HepG2 (cell line): ENCODE measurements around the gene TMEM33. TPM values are rescaled to one million over a fixed set of nuclear protein-coding genes. Genes with fewer than 3 reads are reported as not detected.

Experiments used
- ATAC-seq: fragments of 200-7000 bp; cut with Tn5 transposase; 3 replicates; pipeline ENCODE4 v1.9.1; 2020; ENCODE audit warnings: mild to moderate bottlenecking, moderate library complexity
- BruUV-seq: library from RNA; stranded (reverse); fragments of 400-500 nt; replicated peaks from 2 replicates; lab custom pipeline; 2021; lab: Mats Ljungman, UMichigan
- CTCF ChIA-PET: fragments of 300-600 bp; formaldehyde crosslinking; extraction: SDS; loops from one replicate; lab custom pipeline; 2021; ENCODE audit warnings: low total read pairs, inconsistent platforms, low intra/inter-chr PET ratio; lab: Yijun Ruan, JAX
- POLR2A ChIA-PET: fragments of 350-600 bp; sonication (Branson Sonifier 250); formaldehyde crosslinking; loops from one replicate; lab custom pipeline; 2020; ENCODE audit warnings: antibody characterized with exemption, inconsistent platforms; lab: Yijun Ruan, JAX
- DNase-seq: peaks from one replicate; pipeline ENCODE4 v3.0.0-alpha.2; 2015; ENCODE audit warnings: low spot score
- FAIRE-seq: peaks from 3 replicates; lab custom pipeline; 2011; peaks lifted over from hg19 to GRCh38; lab: Jason Lieb, UNC
- H2AFZ ChIP-seq: one replicate; pipeline ENCODE4 v1.6.1; 2011; ENCODE audit warnings: low read length, inconsistent platforms
- H3K27ac ChIP-seq: fragments of 300-600 bp; 3 replicates; pipeline ENCODE4 v1.8.0; 2011; ENCODE audit warnings: mixed run types, mild to moderate bottlenecking, mixed read lengths, low read length, inconsistent platforms; ENCODE audit not compliant: insufficient read depth; ENCODE audit errors: extremely low read length
- H3K27me3 ChIP-seq, 2 experiments: fragments of 200-600 bp in 1 of 2; 2 replicates in 1 of 2; 3 replicates in 1 of 2; pipeline versions ENCODE4 v1.6.0 to v1.8.0; 2011; ENCODE audit warnings: low read length in 2 of 2, mild to moderate bottlenecking in 2 of 2, moderate library complexity in 2 of 2, inconsistent platforms in 1 of 2; ENCODE audit not compliant: insufficient read depth in 2 of 2, control insufficient read depth in 1 of 2
- H3K36me3 ChIP-seq, 2 experiments: fragments of 200-600 bp in 1 of 2; replicated peaks in 1 of 2; 2 replicates in 1 of 2; 3 replicates in 1 of 2; pipeline versions ENCODE4 v1.5.1 to v1.8.0; 2011; ENCODE audit warnings: low read length in 2 of 2, inconsistent platforms in 1 of 2; ENCODE audit not compliant: insufficient read depth in 2 of 2, control insufficient read depth in 1 of 2
- H3K4me1 ChIP-seq: 2 replicates; pipeline ENCODE4 v1.5.1; 2012; ENCODE audit warnings: low read length, inconsistent platforms; ENCODE audit not compliant: insufficient read depth
- H3K4me2 ChIP-seq: 2 replicates; pipeline ENCODE4 v1.6.0; 2011; ENCODE audit warnings: low read depth, low read length, inconsistent platforms
- H3K4me3 ChIP-seq, 3 experiments: fragments of 200-600 bp in 1 of 3; sonication (generic), shearing (Covaris generic) in 1 of 3; replicated peaks in 1 of 3; 2 replicates each; pipeline ENCODE4 v1.5.1; 2011 to 2016; ENCODE audit warnings: low read length in 3 of 3, inconsistent platforms in 2 of 3, low read depth in 2 of 3, mild to moderate bottlenecking in 2 of 3, control low read depth in 1 of 3, mixed read lengths in 1 of 3; ENCODE audit not compliant: insufficient read depth in 1 of 3
- H3K79me2 ChIP-seq: one replicate; pipeline ENCODE4 v1.6.1; 2011; ENCODE audit warnings: low read length, inconsistent platforms; ENCODE audit not compliant: insufficient read depth
- H3K9ac ChIP-seq: 2 replicates; pipeline ENCODE4 v1.6.0; 2011; ENCODE audit warnings: mild to moderate bottlenecking, low read depth, low read length, inconsistent platforms; ENCODE audit not compliant: insufficient read depth
- H3K9me3 ChIP-seq: 2 replicates; pipeline ENCODE4 v1.5.1; 2012; ENCODE audit warnings: mild to moderate bottlenecking, low read length
- H4K20me1 ChIP-seq: 2 replicates; pipeline ENCODE4 v1.6.0; 2011; ENCODE audit warnings: inconsistent platforms, mild to moderate bottlenecking, low read length, moderate library complexity; ENCODE audit not compliant: insufficient read depth
- FUBP1 ChIP-seq: sonication (generic); formaldehyde crosslinking; IDR thresholded peaks from 2 replicates; pipeline ENCODE4 v1.5.1; 2020; ENCODE audit warnings: missing genetic modification reagents, mild to moderate bottlenecking, borderline replicate concordance
- GMEB2 ChIP-seq: IDR thresholded peaks from 2 replicates; pipeline ENCODE4 v1.6.1; 2016; ENCODE audit warnings: missing biosample characterization, missing genetic modification reagents, low read depth
- JDP2 ChIP-seq: sonication (generic); formaldehyde crosslinking; IDR thresholded peaks from 2 replicates; pipeline ENCODE4 v1.8.1; 2022; ENCODE audit warnings: missing genetic modification reagents, borderline replicate concordance
- MAX ChIP-seq: IDR thresholded peaks from 2 replicates; pipeline ENCODE4 v1.6.1; 2012; ENCODE audit warnings: inconsistent platforms
- NFRKB ChIP-seq: fragments of 450-650 bp; IDR thresholded peaks from 2 replicates; pipeline ENCODE4 v1.6.1; 2017
- STAG1 ChIP-seq: sonication (generic); formaldehyde crosslinking; IDR thresholded peaks from 2 replicates; pipeline ENCODE4 v1.4.0; 2020; ENCODE audit warnings: missing genetic modification reagents
- TAF1 ChIP-seq: sonication (generic); formaldehyde crosslinking; IDR thresholded peaks from 2 replicates; pipeline ENCODE4 v1.4.0; 2020; ENCODE audit warnings: missing genetic modification reagents
- ZIK1 ChIP-seq: sonication (generic); formaldehyde crosslinking; IDR thresholded peaks from 2 replicates; pipeline ENCODE4 v1.5.0; 2020; ENCODE audit warnings: mild to moderate bottlenecking, low read depth, missing genetic modification reagents, borderline replicate concordance
- ZNF256 ChIP-seq: sonication (generic); formaldehyde crosslinking; conservative IDR thresholded peaks from 2 replicates; pipeline ENCODE4 v1.4.0; 2020; ENCODE audit warnings: missing genetic modification reagents
- ZNF431 ChIP-seq: sonication (generic); formaldehyde crosslinking; IDR thresholded peaks from 2 replicates; pipeline ENCODE4 v1.9.0; 2022; ENCODE audit warnings: missing genetic modification reagents, low read depth, mild to moderate bottlenecking, borderline replicate concordance
- ZNF781 ChIP-seq: sonication (generic); formaldehyde crosslinking; IDR thresholded peaks from 2 replicates; pipeline ENCODE4 v1.5.1; 2020; ENCODE audit warnings: borderline replicate concordance, mild to moderate bottlenecking, missing genetic modification reagents; ENCODE audit errors: not compliant biosample characterization
- in situ Hi-C: cut with HindIII; loops from 2 replicates; pipeline ENCODE4 v1.10.0; 2017; ENCODE audit warnings: low pct_unique_long_range_greater_than_20kb; ENCODE audit not compliant: extremely low pct_ligation_motif_present
- intact Hi-C: fragments of 100-400 bp; cut with micrococcal nuclease; formaldehyde crosslinking; loops from one replicate; pipeline ENCODE4 v1.10.0; 2022; ENCODE audit not compliant: unreplicated experiment
- polyA plus RNA-seq, 8 experiments: library from polyadenylated mRNA; depleted of rRNA in 3 of 8; stranded (reverse) in 7 of 8; unstranded in 1 of 8; fragments of >200 nt; fragmentation: Illumina TruSeq in 4 of 8; extraction: Trizol in 4 of 8; gene quantifications; 2 replicates each; pipeline versions ENCODE4 v1.2.1 to v1.2.3, GENCODE V29; 2011 to 2016; ENCODE audit warnings: low read depth in 4 of 8, missing spikeins in 1 of 8, mixed read lengths in 1 of 8; ENCODE audit not compliant: insufficient read depth in 1 of 8
- total RNA-seq, 5 experiments: library from RNA; depleted of rRNA; stranded (reverse); fragments of >200 nt; fragmentation: Illumina TruSeq; extraction: Trizol; gene quantifications; 2 replicates each; pipeline ENCODE4 v1.2.3, GENCODE V29; 2016; ENCODE audit warnings: low read depth in 1 of 5
- TF ChIP-seq, protein P1 (sequence below): sonication (generic); formaldehyde crosslinking; IDR thresholded peaks from 2 replicates; pipeline ENCODE4 v1.4.0; 2020; ENCODE audit warnings: missing genetic modification reagents; ENCODE audit errors: not compliant biosample characterization
- TF ChIP-seq, protein P2 (sequence below): IDR thresholded peaks from 2 replicates; pipeline ENCODE4 v1.6.1; 2016; ENCODE audit warnings: low read depth, control low read depth
- TF ChIP-seq, protein P3 (sequence below): sonication (generic); formaldehyde crosslinking; IDR thresholded peaks from 2 replicates; pipeline ENCODE4 v1.4.0; 2020; ENCODE audit warnings: low read depth, mild to moderate bottlenecking, missing genetic modification reagents

Gene TMEM33
- total and polyA plus RNA-seq, 2 of the 13 experiments (the other 11 are each of a cell fraction or from before 2014, with no cell fraction given) = 36.1 to 66.6 TPM

DNA sequence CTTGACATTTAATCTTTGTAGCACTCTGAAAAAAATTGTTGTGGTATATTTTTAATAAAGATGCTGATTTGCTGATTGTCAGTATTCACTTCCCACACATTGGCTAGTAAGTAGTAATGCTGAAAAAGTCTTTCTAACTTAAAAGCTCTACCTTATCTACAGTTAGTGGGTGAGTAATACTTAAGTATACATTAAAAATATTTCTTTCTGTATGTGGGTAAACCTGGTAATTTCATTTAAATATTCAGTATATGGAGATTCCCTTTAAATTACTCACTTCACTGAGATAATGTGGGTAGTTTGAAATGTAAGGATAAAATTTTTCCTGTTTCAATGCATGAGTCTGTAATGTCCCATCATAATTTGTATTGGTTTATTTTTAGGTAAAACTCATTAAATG, 5.6 kb downstream of the TMEM33 start:
- Histone ChIP-seq H3K4me3 (no peak overlapping the region), H3K4me1 (peaks cover 31% of the 10 kb centered on the region), H3K9me3 (no peaks in the 10 kb centered on the region), H3K27ac (no peak overlapping the region), H2AFZ (no peak overlapping the region), H3K79me2 (peaks cover 43% of the 10 kb centered on the region), H3K27me3 (no peaks in the 10 kb centered on the region), H3K36me3 (peaks cover 2 to 18% of the 10 kb centered on the region in 2 experiments; a peak in 4 of 5 replicates), H4K20me1 (peaks cover 2% of the 10 kb centered on the region), H3K4me2 (no peak overlapping the region), H3K9ac (no peak overlapping the region)
- TF ChIP-seq JDP2 = no peak
- no peak for TF ChIP-seq ZNF256 (CRISPR knock-in tag)
- TF ChIP-seq STAG1 (CRISPR knock-in tag) = no peak
- TF ChIP-seq TAF1 = no peak
- TF ChIP-seq NFRKB = no peak
- TF ChIP-seq, protein P1, sequence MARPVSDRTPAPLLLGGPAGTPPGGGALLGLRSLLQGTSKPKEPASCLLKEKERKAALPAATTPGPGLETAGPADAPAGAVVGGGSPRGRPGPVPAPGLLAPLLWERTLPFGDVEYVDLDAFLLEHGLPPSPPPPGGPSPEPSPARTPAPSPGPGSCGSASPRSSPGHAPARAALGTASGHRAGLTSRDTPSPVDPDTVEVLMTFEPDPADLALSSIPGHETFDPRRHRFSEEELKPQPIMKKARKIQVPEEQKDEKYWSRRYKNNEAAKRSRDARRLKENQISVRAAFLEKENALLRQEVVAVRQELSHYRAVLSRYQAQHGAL (CRISPR knock-in tag) = no peak
- TF ChIP-seq FUBP1 (CRISPR knock-in tag) = no peak
- TF ChIP-seq ZNF781 (CRISPR knock-in tag) = no peak
- TF ChIP-seq MAX = no peak
- no peak for TF ChIP-seq GMEB2 (CRISPR knock-in tag)
- TF ChIP-seq, protein P2, sequence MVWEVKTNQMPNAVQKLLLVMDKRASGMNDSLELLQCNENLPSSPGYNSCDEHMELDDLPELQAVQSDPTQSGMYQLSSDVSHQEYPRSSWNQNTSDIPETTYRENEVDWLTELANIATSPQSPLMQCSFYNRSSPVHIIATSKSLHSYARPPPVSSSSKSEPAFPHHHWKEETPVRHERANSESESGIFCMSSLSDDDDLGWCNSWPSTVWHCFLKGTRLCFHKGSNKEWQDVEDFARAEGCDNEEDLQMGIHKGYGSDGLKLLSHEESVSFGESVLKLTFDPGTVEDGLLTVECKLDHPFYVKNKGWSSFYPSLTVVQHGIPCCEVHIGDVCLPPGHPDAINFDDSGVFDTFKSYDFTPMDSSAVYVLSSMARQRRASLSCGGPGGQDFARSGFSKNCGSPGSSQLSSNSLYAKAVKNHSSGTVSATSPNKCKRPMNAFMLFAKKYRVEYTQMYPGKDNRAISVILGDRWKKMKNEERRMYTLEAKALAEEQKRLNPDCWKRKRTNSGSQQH = no peak
- TF ChIP-seq, protein P3, sequence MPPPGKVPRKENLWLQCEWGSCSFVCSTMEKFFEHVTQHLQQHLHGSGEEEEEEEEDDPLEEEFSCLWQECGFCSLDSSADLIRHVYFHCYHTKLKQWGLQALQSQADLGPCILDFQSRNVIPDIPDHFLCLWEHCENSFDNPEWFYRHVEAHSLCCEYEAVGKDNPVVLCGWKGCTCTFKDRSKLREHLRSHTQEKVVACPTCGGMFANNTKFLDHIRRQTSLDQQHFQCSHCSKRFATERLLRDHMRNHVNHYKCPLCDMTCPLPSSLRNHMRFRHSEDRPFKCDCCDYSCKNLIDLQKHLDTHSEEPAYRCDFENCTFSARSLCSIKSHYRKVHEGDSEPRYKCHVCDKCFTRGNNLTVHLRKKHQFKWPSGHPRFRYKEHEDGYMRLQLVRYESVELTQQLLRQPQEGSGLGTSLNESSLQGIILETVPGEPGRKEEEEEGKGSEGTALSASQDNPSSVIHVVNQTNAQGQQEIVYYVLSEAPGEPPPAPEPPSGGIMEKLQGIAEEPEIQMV (CRISPR knock-in tag) = no peak
- no peak for TF ChIP-seq ZIK1 (CRISPR knock-in tag)
- no peak for TF ChIP-seq ZNF431 (CRISPR knock-in tag)
- no peak for DNase-seq
- in situ Hi-C loops (no loop called here), intact Hi-C loops (no loop called here)
- CTCF ChIA-PET = no interaction called here
- FAIRE-seq = no peak
- POLR2A ChIA-PET = no interaction called here
- BruUV-seq = no TSS peak
- no peak for ATAC-seq
